H1 (cell line): ENCODE results near the gene HIVEP2. TPM values are rescaled to one million over a fixed set of nuclear protein-coding genes. Genes with fewer than 3 reads are reported as not detected.

Source experiments
- CTCF ChIA-PET: fragments of 300-600 bp; sonication (Branson Sonifier 250); formaldehyde crosslinking; loops from one replicate; lab custom pipeline; 2021; ENCODE audit not compliant: partially characterized antibody; lab: Charles Lee
- POLR2A ChIA-PET: fragments of 300-600 bp; sonication (Branson Sonifier 250); formaldehyde crosslinking; loops from one replicate; lab custom pipeline; 2021; ENCODE audit warnings: inconsistent platforms; ENCODE audit not compliant: partially characterized antibody; lab: Charles Lee
- DNase-seq, 2 experiments: peaks; one replicate each; pipeline versions ENCODE4 v3.0.0 to v3.0.0-alpha.2; 2010 to 2022; ENCODE audit warnings: low spot score in 2 of 2, low read depth in 1 of 2, mixed read lengths in 1 of 2
- FAIRE-seq: peaks from 2 replicates; lab custom pipeline; 2011; peaks lifted over from hg19 to GRCh38; lab: Jason Lieb, UNC
- H2AFZ ChIP-seq: 2 replicates; pipeline ENCODE4 v1.8.1; 2012; ENCODE audit warnings: low read length, inconsistent platforms
- H2AK5ac ChIP-seq: 2 replicates; pipeline ENCODE4 v1.6.1; 2013; ENCODE audit warnings: low read depth, low read length
- H2BK120ac ChIP-seq: replicated peaks from 2 replicates; pipeline ENCODE3; 2013; ENCODE audit warnings: low read depth, low read length, inconsistent platforms
- H2BK12ac ChIP-seq: 2 replicates; pipeline ENCODE4 v1.6.1; 2013; ENCODE audit warnings: low read depth, low read length
- H2BK15ac ChIP-seq: 2 replicates; pipeline ENCODE4 v1.6.1; 2013; ENCODE audit warnings: low read length
- H2BK20ac ChIP-seq: 2 replicates; pipeline ENCODE4 v1.6.1; 2013; ENCODE audit warnings: low read length
- H2BK5ac ChIP-seq: 2 replicates; pipeline ENCODE4 v1.6.1; 2013; ENCODE audit warnings: low read depth, low read length
- H3K14ac ChIP-seq: 2 replicates; pipeline ENCODE4 v1.6.1; 2013; ENCODE audit warnings: inconsistent platforms; ENCODE audit not compliant: insufficient read length
- H3K18ac ChIP-seq: 2 replicates; pipeline ENCODE4 v1.6.1; 2013; ENCODE audit warnings: low read length; ENCODE audit errors: extremely low read depth
- H3K23ac ChIP-seq: 2 replicates; pipeline ENCODE4 v1.6.1; 2013; ENCODE audit warnings: inconsistent platforms; ENCODE audit not compliant: insufficient read length
- H3K23me2 ChIP-seq: 2 replicates; pipeline ENCODE4 v1.6.1; 2013; ENCODE audit warnings: low read depth, low read length
- H3K27ac ChIP-seq: 2 replicates; pipeline ENCODE4 v1.6.1; 2011; ENCODE audit warnings: low read depth, low read length, inconsistent platforms
- H3K27me3 ChIP-seq, 4 experiments: replicated peaks in 1 of 4; 1 replicate in 1 of 4; 2 replicates in 3 of 4; pipeline versions ENCODE4 v1.6.1 to v1.8.1; 2011 to 2013; ENCODE audit warnings: low read length in 3 of 4, mild to moderate bottlenecking in 3 of 4, inconsistent platforms in 2 of 4, mixed read lengths in 2 of 4, moderate library complexity in 1 of 4; ENCODE audit not compliant: control insufficient read depth in 3 of 4, insufficient read depth in 3 of 4; ENCODE audit errors: extremely low read depth in 1 of 4
- H3K36me3 ChIP-seq, 4 experiments: 2 replicates each; pipeline versions ENCODE4 v1.6.1 to v1.8.1; 2011 to 2013; ENCODE audit warnings: mild to moderate bottlenecking in 4 of 4, low read length in 3 of 4, moderate library complexity in 2 of 4, control low read depth in 1 of 4, inconsistent platforms in 1 of 4; ENCODE audit not compliant: insufficient read depth in 4 of 4, control insufficient read depth in 2 of 4
- H3K4ac ChIP-seq: replicated peaks from 2 replicates; pipeline ENCODE3; 2013; ENCODE audit warnings: low read length, low read depth, mixed read lengths, inconsistent platforms; ENCODE audit not compliant: insufficient read length
- H3K4me1 ChIP-seq, 4 experiments: replicated peaks in 1 of 4; 1 replicate in 1 of 4; 2 replicates in 3 of 4; pipeline versions ENCODE4 v1.6.1 to v1.8.1; 2011 to 2013; ENCODE audit warnings: low read length in 3 of 4, inconsistent platforms in 2 of 4, mixed read lengths in 1 of 4; ENCODE audit not compliant: insufficient read depth in 4 of 4, control insufficient read depth in 3 of 4
- H3K4me2 ChIP-seq, 2 experiments: 2 replicates each; pipeline versions ENCODE4 v1.6.1 to v1.8.1; 2011 to 2013; ENCODE audit warnings: low read depth in 2 of 2, low read length in 2 of 2, control low read depth in 1 of 2, inconsistent platforms in 1 of 2, mild to moderate bottlenecking in 1 of 2; ENCODE audit not compliant: insufficient read depth in 1 of 2
- H3K4me3 ChIP-seq, 4 experiments: fragments of 200-600, 300-600 bp in 1 of 4; sonication (generic), shearing (Covaris generic), sonication (Bioruptor Twin) in 1 of 4; 2 replicates each; pipeline versions ENCODE4 v1.5.1 to v1.8.1; 2011 to 2016; ENCODE audit warnings: low read length in 4 of 4, low read depth in 3 of 4, control low read depth in 2 of 4, inconsistent platforms in 2 of 4, mild to moderate bottlenecking in 2 of 4, mixed read lengths in 1 of 4, moderate library complexity in 1 of 4; ENCODE audit not compliant: insufficient read depth in 2 of 4; ENCODE audit errors: extremely low read depth in 1 of 4
- H3K56ac ChIP-seq: replicated peaks from 2 replicates; pipeline ENCODE3; 2013; ENCODE audit warnings: low read depth, mild to moderate bottlenecking, mixed read lengths, low read length, inconsistent platforms; ENCODE audit not compliant: insufficient read length
- H3K79me1 ChIP-seq: 2 replicates; pipeline ENCODE4 v1.6.1; 2013; ENCODE audit warnings: low read depth, low read length, control low read depth
- H3K79me2 ChIP-seq, 2 experiments: 2 replicates each; pipeline versions ENCODE4 v1.6.1 to v1.8.1; 2012 to 2013; ENCODE audit warnings: low read length in 2 of 2, mild to moderate bottlenecking in 2 of 2, inconsistent platforms in 1 of 2; ENCODE audit not compliant: insufficient read depth in 2 of 2, control insufficient read depth in 1 of 2
- H3K9ac ChIP-seq, 4 experiments: replicated peaks in 1 of 4; 1 replicate in 1 of 4; 2 replicates in 3 of 4; pipeline versions ENCODE4 v1.6.1 to v1.8.1; 2011 to 2013; ENCODE audit warnings: low read depth in 3 of 4, low read length in 3 of 4, control low read depth in 2 of 4, mild to moderate bottlenecking in 2 of 4, moderate library complexity in 2 of 4, inconsistent platforms in 1 of 4; ENCODE audit errors: extremely low read depth in 1 of 4
- H3K9me3 ChIP-seq, 2 experiments: 2 replicates each; pipeline versions ENCODE4 v1.6.1 to v1.8.1; 2012 to 2013; ENCODE audit warnings: mild to moderate bottlenecking in 2 of 2, moderate library complexity in 2 of 2, control low read depth in 1 of 2, inconsistent platforms in 1 of 2, low read depth in 1 of 2, low read length in 1 of 2, mixed read lengths in 1 of 2; ENCODE audit not compliant: insufficient read depth in 2 of 2
- H4K20me1 ChIP-seq, 2 experiments: replicated peaks in 1 of 2; 2 replicates each; pipeline versions ENCODE3 to v1.8.1; 2011 to 2013; ENCODE audit warnings: inconsistent platforms in 2 of 2, low read length in 2 of 2, mild to moderate bottlenecking in 1 of 2; ENCODE audit not compliant: insufficient read depth in 2 of 2, control insufficient read depth in 1 of 2
- H4K5ac ChIP-seq: 2 replicates; pipeline ENCODE4 v1.6.1; 2013; ENCODE audit warnings: low read length, low read depth, mixed read lengths, inconsistent platforms; ENCODE audit not compliant: insufficient read length
- H4K8ac ChIP-seq: 2 replicates; pipeline ENCODE4 v1.8.0; 2013; ENCODE audit warnings: mild to moderate bottlenecking, moderate library complexity, low read length, inconsistent platforms; ENCODE audit not compliant: insufficient read depth; ENCODE audit errors: extremely low read depth
- H4K91ac ChIP-seq: replicated peaks from 2 replicates; pipeline ENCODE3; 2013; ENCODE audit warnings: low read length, mixed read lengths, inconsistent platforms; ENCODE audit not compliant: insufficient read length
- ASH2L ChIP-seq: fragments of 200-600, 300-600 bp; sonication (generic); IDR thresholded peaks from one replicate; pipeline ENCODE4 v1.7.1; 2017; ENCODE audit warnings: low read length
- HDAC6 ChIP-seq: IDR thresholded peaks from one replicate; pipeline ENCODE4 v1.7.1; 2012; ENCODE audit warnings: low read depth, mild to moderate bottlenecking, inconsistent platforms, low read length, moderate library complexity
- MAFK ChIP-seq: IDR thresholded peaks from 2 replicates; pipeline ENCODE4 v1.6.1; 2012; ENCODE audit warnings: low read depth, mild to moderate bottlenecking, improper control_type of control experiment, low read length
- SIN3A ChIP-seq, 2 experiments: IDR thresholded peaks in 1 of 2; conservative IDR thresholded peaks in 1 of 2; 2 replicates each; pipeline ENCODE4 v1.6.1; 2011 to 2012; ENCODE audit warnings: low read length in 2 of 2, improper control_type of control experiment in 1 of 2, low read depth in 1 of 2, mild to moderate bottlenecking in 1 of 2
- SP2 ChIP-seq: IDR thresholded peaks from 2 replicates; pipeline ENCODE4 v1.6.1; 2012; ENCODE audit warnings: mild to moderate bottlenecking, low read length, inconsistent platforms
- SRF ChIP-seq: IDR thresholded peaks from 2 replicates; pipeline ENCODE4 v1.6.1; 2011; ENCODE audit warnings: mild to moderate bottlenecking, low read depth, low read length, moderate library complexity
- SUZ12 ChIP-seq: fragments of 200-600 bp; sonication (generic); IDR thresholded peaks from 2 replicates; pipeline ENCODE4 v1.6.1; 2012; ENCODE audit warnings: mild to moderate bottlenecking, inconsistent platforms, low read length, moderate library complexity, mixed read lengths
- polyA plus RNA-seq, 7 experiments: library from polyadenylated mRNA; depleted of rRNA in 3 of 7; stranded (reverse) in 5 of 7; unstranded in 2 of 7; fragments of >200 nt in 5 of 7; fragments of 200-250 nt in 2 of 7; gene quantifications; 1 replicate in 5 of 7; 2 replicates in 1 of 7; 4 replicates in 1 of 7; pipeline versions ENCODE4 v1.2.1 to v1.2.3, GENCODE V29; 2011 to 2013; ENCODE audit warnings: missing spikeins in 2 of 7, mixed read lengths in 2 of 7
- total RNA-seq: library from RNA; stranded (reverse); fragmentation: NEBNext Ultra II Directional; extraction: Animal tissue kit (Norgen Biotek cat#: 25700); gene quantifications from 2 replicates; pipeline ENCODE4 v1.2.1, GENCODE V29; 2021

Gene HIVEP2
- total and polyA plus RNA-seq, 2 of the 8 experiments (the other 6 are each of a cell fraction or from before 2014, with no cell fraction given), result 2.2 to 6.1 TPM

DNA sequence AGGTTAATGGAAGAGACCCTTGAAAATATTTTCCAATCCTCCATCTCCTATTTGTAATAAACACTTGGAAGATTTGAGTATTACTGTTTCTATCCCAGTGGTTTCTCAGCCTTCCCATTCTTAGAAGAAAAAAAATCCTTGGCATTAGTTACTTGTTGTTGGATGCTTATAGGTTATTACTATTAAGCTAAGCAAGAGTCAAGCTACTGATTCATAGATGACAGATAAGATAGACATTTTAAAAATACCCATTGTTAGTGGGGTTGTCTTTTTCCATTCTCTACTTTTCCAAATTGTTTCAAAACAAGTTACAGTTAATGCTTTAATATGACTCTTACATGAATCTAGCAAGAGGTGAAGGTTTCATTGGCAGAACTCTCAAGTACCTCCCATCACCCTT, 158.5 kb downstream of the HIVEP2 start:
- H3K4me1 ChIP-seq, result no peaks in the 10 kb centered on the region
- no peaks in the 10 kb centered on the region; the same call in 1 of the 2 replicates for H3K23me2 ChIP-seq
- no peak overlapping the region for H2AFZ ChIP-seq
- no peaks in the 10 kb centered on the region for H3K79me2 ChIP-seq
- H3K56ac ChIP-seq, result no peak overlapping the region
- H2BK5ac ChIP-seq, result no peak overlapping the region
- no peak overlapping the region for H4K8ac ChIP-seq
- H3K27ac ChIP-seq, result no peak overlapping the region
- H3K79me1 ChIP-seq, result no peaks in the 10 kb centered on the region; the same call in 1 of the 2 replicates
- no peak for DNase-seq
- H3K36me3 ChIP-seq, result no peaks in the 10 kb centered on the region
- H3K9me3 ChIP-seq, result no peaks in the 10 kb centered on the region
- CTCF ChIA-PET, result interaction anchor here (0.5 to 1.6 kb wide), 5 partner anchors 11 to 240 kb away, joined by 3 to 5 read pairs (median 4); no protein-coding TSS in a partner anchor
- no peaks in the 10 kb centered on the region for H3K27me3 ChIP-seq
- H3K23ac ChIP-seq, result no peak overlapping the region
- no peak overlapping the region for H4K91ac ChIP-seq
- no peak overlapping the region for H3K4me3 ChIP-seq
- no peak overlapping the region for H2BK15ac ChIP-seq
- FAIRE-seq, result no peak
- no peak overlapping the region for H2BK20ac ChIP-seq
- no peak overlapping the region for H2BK12ac ChIP-seq
- no peak overlapping the region for H3K4ac ChIP-seq
- no peak overlapping the region for H3K4me2 ChIP-seq
- no peak overlapping the region for H3K9ac ChIP-seq
- no peak overlapping the region for H2AK5ac ChIP-seq
- no peak overlapping the region for H2BK120ac ChIP-seq
- H3K18ac ChIP-seq, result no peak overlapping the region
- TF ChIP-seq ASH2L (no peak), SIN3A (conservative IDR thresholded peaks at IDR 0.05 in 1 of 2, IDR thresholded peaks at IDR 0.05 in 1 of 2; ENCODE audit: low read depth in 1 of 2, low read length in 2 of 2) (no peak), SUZ12 (no peak), MAFK (no peak), SRF (no peak), HDAC6 (no peak), SP2 (no peak)
- H4K5ac ChIP-seq, result no peak overlapping the region
- no peak overlapping the region for H3K14ac ChIP-seq
- POLR2A ChIA-PET, result no interaction called here
- peaks cover 0 to 2% of the 10 kb centered on the region in 2 experiments for H4K20me1 ChIP-seq
